ENCODE results near the gene FBXO41. TPM values are rescaled to one million over a fixed set of nuclear protein-coding genes. Genes with fewer than 3 reads are reported as not detected.
"Not testable (repeated sequence)": the region's sequence is repeated elsewhere in the genome, so short reads cannot be mapped to it uniquely, and the experiment has no call there.

Gene FBXO41
- total and polyA plus RNA-seq, 4 donors: 0.06 to 0.51 (median 0.38) TPM

DNA sequence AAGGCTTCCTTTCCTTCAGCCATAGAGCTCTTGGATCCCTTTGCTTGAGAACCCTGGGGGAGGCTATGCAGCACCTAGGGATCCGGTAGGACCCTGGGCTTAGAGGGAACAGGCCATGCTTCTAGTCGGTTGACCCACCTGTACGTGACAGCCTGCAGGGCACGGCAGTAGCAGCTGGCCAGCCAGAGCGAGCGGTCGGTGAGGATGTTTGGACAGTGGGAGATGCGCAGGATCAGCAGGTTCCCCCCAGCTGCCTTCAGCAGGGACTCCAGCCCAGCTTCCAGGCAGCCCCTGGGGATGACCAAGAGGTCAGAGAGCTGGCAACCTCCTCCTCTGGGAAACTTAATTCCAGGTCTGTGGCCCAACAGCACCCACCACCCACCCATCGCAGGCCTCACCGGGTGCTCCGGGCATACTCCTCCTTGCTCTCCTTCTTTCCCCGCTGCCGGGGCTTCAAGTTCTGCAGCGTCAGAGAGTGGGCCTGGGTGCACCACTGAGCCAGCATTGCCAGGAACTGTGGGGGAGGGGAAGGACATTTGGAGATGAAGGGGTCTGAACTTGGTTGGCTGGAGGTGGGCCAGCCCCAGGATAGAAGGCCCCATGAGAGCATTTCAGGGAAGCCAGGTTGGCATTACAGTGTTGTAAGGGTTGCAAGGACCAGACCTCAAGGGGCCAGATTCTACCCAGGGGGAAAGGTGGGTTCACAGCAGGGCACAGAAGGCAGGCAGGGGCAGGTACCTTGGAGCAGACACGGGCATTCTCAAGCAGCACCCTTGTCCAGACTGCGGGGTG is 20.5 kb downstream of the FBXO41 start:
- DNase-seq (ENCODE audit: low spot score): no peak
- Histone ChIP-seq H3K36me3 (ENCODE audit: control insufficient read depth in 4 of 4, insufficient read depth in 3 of 4, low read depth in 1 of 4, low read length in 3 of 4) (no peaks in the 10 kb centered on the region), H3K4me1 (ENCODE audit: control insufficient read depth in 4 of 4, insufficient read depth in 4 of 4, low read length in 3 of 4) (peaks cover 0 to 5% (median 2%) of the 10 kb centered on the region in 4 donors), H3K9ac (ENCODE audit: low read depth in 1 of 2, low read length in 2 of 2) (no peak overlapping the region), H3K9me3 (ENCODE audit: control insufficient read depth in 4 of 4, low read length in 3 of 4) (no peaks in the 10 kb centered on the region), H3K27ac (ENCODE audit: low read depth in 1 of 2, low read length in 2 of 2) (no peak overlapping the region), H3K27me3 (ENCODE audit: control insufficient read depth in 4 of 4, insufficient read depth in 4 of 4, low read length in 3 of 4) (no peaks in the 10 kb centered on the region), H3K4me3 (ENCODE audit: low read depth in 1 of 3, low read length in 3 of 3) (no peak overlapping the region)
- 94% methylated on average over 16 of the region's 16 CpGs for WGBS
- TF ChIP-seq RXRA (IDR thresholded peaks at IDR 0.05) (no peak), HNF4A (conservative IDR thresholded peaks at IDR 0.05) (no peak), TAF1 (conservative IDR thresholded peaks at IDR 0.05) (no peak), RAD21 (IDR thresholded peaks at IDR 0.05) (no peak), EGR1 (IDR thresholded peaks at IDR 0.05; ENCODE audit: low read depth in 2 of 2) (no peak), SP1 (IDR thresholded peaks at IDR 0.05) (no peak), FOXA2 (IDR thresholded peaks at IDR 0.05) (no peak), JUND (IDR thresholded peaks at IDR 0.05) (no peak), YY1 (IDR thresholded peaks at IDR 0.05) (no peak), FOXA1 (IDR thresholded peaks at IDR 0.05) (no peak)
- TF ChIP-seq, protein P1, sequence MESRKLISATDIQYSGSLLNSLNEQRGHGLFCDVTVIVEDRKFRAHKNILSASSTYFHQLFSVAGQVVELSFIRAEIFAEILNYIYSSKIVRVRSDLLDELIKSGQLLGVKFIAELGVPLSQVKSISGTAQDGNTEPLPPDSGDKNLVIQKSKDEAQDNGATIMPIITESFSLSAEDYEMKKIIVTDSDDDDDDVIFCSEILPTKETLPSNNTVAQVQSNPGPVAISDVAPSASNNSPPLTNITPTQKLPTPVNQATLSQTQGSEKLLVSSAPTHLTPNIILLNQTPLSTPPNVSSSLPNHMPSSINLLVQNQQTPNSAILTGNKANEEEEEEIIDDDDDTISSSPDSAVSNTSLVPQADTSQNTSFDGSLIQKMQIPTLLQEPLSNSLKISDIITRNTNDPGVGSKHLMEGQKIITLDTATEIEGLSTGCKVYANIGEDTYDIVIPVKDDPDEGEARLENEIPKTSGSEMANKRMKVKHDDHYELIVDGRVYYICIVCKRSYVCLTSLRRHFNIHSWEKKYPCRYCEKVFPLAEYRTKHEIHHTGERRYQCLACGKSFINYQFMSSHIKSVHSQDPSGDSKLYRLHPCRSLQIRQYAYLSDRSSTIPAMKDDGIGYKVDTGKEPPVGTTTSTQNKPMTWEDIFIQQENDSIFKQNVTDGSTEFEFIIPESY (IDR thresholded peaks at IDR 0.05): no peak
- TF ChIP-seq, protein P2, sequence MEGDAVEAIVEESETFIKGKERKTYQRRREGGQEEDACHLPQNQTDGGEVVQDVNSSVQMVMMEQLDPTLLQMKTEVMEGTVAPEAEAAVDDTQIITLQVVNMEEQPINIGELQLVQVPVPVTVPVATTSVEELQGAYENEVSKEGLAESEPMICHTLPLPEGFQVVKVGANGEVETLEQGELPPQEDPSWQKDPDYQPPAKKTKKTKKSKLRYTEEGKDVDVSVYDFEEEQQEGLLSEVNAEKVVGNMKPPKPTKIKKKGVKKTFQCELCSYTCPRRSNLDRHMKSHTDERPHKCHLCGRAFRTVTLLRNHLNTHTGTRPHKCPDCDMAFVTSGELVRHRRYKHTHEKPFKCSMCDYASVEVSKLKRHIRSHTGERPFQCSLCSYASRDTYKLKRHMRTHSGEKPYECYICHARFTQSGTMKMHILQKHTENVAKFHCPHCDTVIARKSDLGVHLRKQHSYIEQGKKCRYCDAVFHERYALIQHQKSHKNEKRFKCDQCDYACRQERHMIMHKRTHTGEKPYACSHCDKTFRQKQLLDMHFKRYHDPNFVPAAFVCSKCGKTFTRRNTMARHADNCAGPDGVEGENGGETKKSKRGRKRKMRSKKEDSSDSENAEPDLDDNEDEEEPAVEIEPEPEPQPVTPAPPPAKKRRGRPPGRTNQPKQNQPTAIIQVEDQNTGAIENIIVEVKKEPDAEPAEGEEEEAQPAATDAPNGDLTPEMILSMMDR (IDR thresholded peaks at IDR 0.05; ENCODE audit: low read depth, low read length, missing input control): no peak
- TF ChIP-seq, protein P3, sequence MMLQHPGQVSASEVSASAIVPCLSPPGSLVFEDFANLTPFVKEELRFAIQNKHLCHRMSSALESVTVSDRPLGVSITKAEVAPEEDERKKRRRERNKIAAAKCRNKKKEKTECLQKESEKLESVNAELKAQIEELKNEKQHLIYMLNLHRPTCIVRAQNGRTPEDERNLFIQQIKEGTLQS (IDR thresholded peaks at IDR 0.05): no peak
- TF ChIP-seq, protein P4, sequence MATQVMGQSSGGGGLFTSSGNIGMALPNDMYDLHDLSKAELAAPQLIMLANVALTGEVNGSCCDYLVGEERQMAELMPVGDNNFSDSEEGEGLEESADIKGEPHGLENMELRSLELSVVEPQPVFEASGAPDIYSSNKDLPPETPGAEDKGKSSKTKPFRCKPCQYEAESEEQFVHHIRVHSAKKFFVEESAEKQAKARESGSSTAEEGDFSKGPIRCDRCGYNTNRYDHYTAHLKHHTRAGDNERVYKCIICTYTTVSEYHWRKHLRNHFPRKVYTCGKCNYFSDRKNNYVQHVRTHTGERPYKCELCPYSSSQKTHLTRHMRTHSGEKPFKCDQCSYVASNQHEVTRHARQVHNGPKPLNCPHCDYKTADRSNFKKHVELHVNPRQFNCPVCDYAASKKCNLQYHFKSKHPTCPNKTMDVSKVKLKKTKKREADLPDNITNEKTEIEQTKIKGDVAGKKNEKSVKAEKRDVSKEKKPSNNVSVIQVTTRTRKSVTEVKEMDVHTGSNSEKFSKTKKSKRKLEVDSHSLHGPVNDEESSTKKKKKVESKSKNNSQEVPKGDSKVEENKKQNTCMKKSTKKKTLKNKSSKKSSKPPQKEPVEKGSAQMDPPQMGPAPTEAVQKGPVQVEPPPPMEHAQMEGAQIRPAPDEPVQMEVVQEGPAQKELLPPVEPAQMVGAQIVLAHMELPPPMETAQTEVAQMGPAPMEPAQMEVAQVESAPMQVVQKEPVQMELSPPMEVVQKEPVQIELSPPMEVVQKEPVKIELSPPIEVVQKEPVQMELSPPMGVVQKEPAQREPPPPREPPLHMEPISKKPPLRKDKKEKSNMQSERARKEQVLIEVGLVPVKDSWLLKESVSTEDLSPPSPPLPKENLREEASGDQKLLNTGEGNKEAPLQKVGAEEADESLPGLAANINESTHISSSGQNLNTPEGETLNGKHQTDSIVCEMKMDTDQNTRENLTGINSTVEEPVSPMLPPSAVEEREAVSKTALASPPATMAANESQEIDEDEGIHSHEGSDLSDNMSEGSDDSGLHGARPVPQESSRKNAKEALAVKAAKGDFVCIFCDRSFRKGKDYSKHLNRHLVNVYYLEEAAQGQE (IDR thresholded peaks at IDR 0.05): no peak

DNA sequence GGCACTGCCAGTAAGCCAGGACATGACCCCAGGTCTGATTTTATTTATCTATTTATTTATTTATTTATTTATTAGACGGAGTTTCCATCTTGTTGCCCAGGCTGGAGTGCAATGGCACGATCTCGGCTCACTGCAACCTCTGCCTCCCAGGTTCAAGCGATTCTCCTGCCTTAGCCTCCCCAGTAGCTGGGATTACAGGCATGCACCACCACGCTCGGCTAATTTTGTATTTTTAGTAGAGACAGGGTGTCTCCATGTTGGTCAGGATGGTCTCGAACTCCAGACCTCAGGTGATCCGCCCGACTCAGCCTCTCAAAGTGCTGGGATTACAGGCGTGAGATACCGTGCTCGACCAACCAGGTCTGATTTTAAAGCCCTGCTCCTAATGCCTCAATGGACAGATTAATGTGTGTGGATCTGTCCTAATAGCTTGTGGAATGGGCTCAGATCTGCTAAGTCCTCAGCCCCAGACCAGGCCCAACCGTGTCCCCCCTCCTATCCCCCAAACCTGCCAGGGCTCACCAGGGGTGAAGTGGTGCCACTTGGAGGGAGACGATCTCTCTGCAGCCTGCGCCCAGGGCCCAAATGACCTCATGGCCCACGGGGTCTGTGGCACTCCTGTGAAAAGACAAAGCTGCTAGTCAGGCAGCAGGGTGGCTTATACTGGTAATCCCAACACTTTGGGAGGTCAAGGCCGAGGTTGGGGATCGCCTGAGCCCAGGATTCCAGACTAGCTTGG is 21.4 kb downstream of the FBXO41 start:
- H3K4me3 ChIP-seq (ENCODE audit: low read depth in 1 of 3, low read length in 3 of 3); H3K36me3 ChIP-seq (ENCODE audit: control insufficient read depth in 4 of 4, insufficient read depth in 3 of 4, low read depth in 1 of 4, low read length in 3 of 4); H3K4me1 ChIP-seq (ENCODE audit: control insufficient read depth in 4 of 4, insufficient read depth in 4 of 4, low read length in 3 of 4); H3K9ac ChIP-seq (ENCODE audit: low read depth in 1 of 2, low read length in 2 of 2); H3K9me3 ChIP-seq (ENCODE audit: control insufficient read depth in 4 of 4, low read length in 3 of 4); H3K27me3 ChIP-seq (ENCODE audit: control insufficient read depth in 4 of 4, insufficient read depth in 4 of 4, low read length in 3 of 4); DNase-seq (ENCODE audit: low spot score); H3K27ac ChIP-seq (ENCODE audit: low read depth in 1 of 2, low read length in 2 of 2): not testable (repeated sequence)
- 94% methylated on average over 18 of the region's 18 CpGs for WGBS

Data from liver (tissue), 9 donors.